Lung (tissue), 12 donors: ENCODE results near the gene TMEM231. TPM values are rescaled to one million over a fixed set of nuclear protein-coding genes. Genes with fewer than 3 reads are reported as not detected.
"Not testable (repeated sequence)": the region's sequence is repeated elsewhere in the genome, so short reads cannot be mapped to it uniquely, and the experiment has no call there.

Experiments used
- ATAC-seq: fragments of 200-7000 bp; cut with Tn5 transposase; one replicate; pipeline ENCODE4 v1.9.1; 2020; ENCODE audit warnings: moderate number of reproducible peaks; ENCODE audit not compliant: insufficient read depth, low FRiP score
- DNase-seq, 3 donors: peaks; one replicate each; pipeline ENCODE4 v3.0.0-alpha.2; 2013 to 2017
- H3K27ac ChIP-seq, 2 donors: one replicate each; pipeline ENCODE4 v1.5.1; 2013; ENCODE audit warnings: mild to moderate bottlenecking in 2 of 2, moderate library complexity in 2 of 2, control low read depth in 1 of 2, inconsistent platforms in 1 of 2, low read depth in 1 of 2, low read length in 1 of 2
- H3K27me3 ChIP-seq, 3 donors: one replicate each; pipeline ENCODE4 v1.5.1; 2013; ENCODE audit warnings: low read length in 2 of 3; ENCODE audit not compliant: control insufficient read depth in 3 of 3, insufficient read depth in 3 of 3
- H3K36me3 ChIP-seq, 4 donors: one replicate each; pipeline ENCODE4 v1.5.1; 2013; ENCODE audit warnings: low read length in 4 of 4, mild to moderate bottlenecking in 1 of 4, moderate library complexity in 1 of 4; ENCODE audit not compliant: control insufficient read depth in 4 of 4, insufficient read depth in 4 of 4
- H3K4me1 ChIP-seq, 5 donors: one replicate each; pipeline ENCODE4 v1.5.1; 2013; ENCODE audit warnings: low read length in 5 of 5, mild to moderate bottlenecking in 2 of 5, moderate library complexity in 1 of 5; ENCODE audit not compliant: control insufficient read depth in 5 of 5, insufficient read depth in 5 of 5
- H3K4me3 ChIP-seq: one replicate; pipeline ENCODE4 v1.5.1; 2013; ENCODE audit warnings: mild to moderate bottlenecking, control low read depth, moderate library complexity
- H3K9ac ChIP-seq, 2 donors: one replicate each; pipeline ENCODE4 v1.5.1; 2013; ENCODE audit warnings: low read length in 2 of 2, control low read depth in 1 of 2; ENCODE audit not compliant: insufficient read depth in 1 of 2
- H3K9me3 ChIP-seq, 4 donors: one replicate each; pipeline ENCODE4 v1.5.1; 2013; ENCODE audit warnings: low read length in 3 of 4, mild to moderate bottlenecking in 1 of 4, moderate library complexity in 1 of 4; ENCODE audit not compliant: control insufficient read depth in 4 of 4, insufficient read depth in 3 of 4
- WGBS, 2 donors: extraction: QIAGEN DNeasy Blood & Tissue Kit; methylation state at CpG; one replicate each; pipeline ENCODE4 v1.1.7; 2013; 5-methylcytosine and 5-hydroxymethylcytosine counted together
- polyA plus RNA-seq, 2 donors: library from polyadenylated mRNA; stranded (reverse); fragments of 200-250 nt; gene quantifications; one replicate each; pipeline ENCODE4 v1.2.1, GENCODE V29; 2013
- total RNA-seq, 2 donors: library from RNA; depleted of rRNA in 1 of 2; stranded (reverse); fragments of >200 nt in 1 of 2; gene quantifications; one replicate each; pipeline ENCODE4 v1.2.1, GENCODE V29; 2014 to 2021
- TF ChIP-seq, protein P1 (sequence below): IDR thresholded peaks from 2 replicates; pipeline ENCODE4 v1.5.1; 2012; ENCODE audit warnings: mild to moderate bottlenecking; ENCODE audit errors: control extremely low read depth, extremely low read depth
- donor health status: control.
- donor health status: control.
- donor health status: Bipolar disorder and iron deficiency.
- donor health status: healthy.
- donor health status: DM: yes; HTN: yes; CAD: no.

The TMEM231 gene
- total and polyA plus RNA-seq, 4 donors = 9.3 to 88.5 (median 35.2) TPM

DNA sequence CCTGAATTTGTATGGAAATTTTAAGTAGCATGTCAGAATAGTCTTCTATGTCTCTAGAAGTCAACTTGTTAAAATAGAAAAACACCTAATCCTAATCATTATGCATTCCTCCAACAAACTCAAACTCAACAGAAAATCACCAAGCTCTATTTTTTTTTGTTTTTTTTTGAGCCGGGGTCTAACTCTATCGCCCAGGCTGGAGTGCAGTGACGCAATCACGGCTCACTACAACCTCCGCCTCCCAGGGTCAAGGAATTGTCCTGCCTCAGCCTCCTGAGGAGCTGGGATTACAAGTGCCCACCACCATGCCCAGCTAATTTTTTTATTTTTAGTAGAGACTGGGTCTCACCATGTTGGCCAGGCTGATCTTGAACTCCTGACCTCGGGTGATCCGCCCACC, 9.8 kb downstream of the TMEM231 start:
- Histone ChIP-seq H3K4me3 (no peak overlapping the region), H3K9me3 (no peaks in the 10 kb centered on the region), H3K9ac (no peak overlapping the region), H3K27me3 (no peaks in the 10 kb centered on the region), H3K27ac (no peak overlapping the region), H3K4me1 (no peaks in the 10 kb centered on the region), H3K36me3 (peaks cover 0 to 5% (median under 1%) of the 10 kb centered on the region in 4 donors)
- TF ChIP-seq, protein P1, sequence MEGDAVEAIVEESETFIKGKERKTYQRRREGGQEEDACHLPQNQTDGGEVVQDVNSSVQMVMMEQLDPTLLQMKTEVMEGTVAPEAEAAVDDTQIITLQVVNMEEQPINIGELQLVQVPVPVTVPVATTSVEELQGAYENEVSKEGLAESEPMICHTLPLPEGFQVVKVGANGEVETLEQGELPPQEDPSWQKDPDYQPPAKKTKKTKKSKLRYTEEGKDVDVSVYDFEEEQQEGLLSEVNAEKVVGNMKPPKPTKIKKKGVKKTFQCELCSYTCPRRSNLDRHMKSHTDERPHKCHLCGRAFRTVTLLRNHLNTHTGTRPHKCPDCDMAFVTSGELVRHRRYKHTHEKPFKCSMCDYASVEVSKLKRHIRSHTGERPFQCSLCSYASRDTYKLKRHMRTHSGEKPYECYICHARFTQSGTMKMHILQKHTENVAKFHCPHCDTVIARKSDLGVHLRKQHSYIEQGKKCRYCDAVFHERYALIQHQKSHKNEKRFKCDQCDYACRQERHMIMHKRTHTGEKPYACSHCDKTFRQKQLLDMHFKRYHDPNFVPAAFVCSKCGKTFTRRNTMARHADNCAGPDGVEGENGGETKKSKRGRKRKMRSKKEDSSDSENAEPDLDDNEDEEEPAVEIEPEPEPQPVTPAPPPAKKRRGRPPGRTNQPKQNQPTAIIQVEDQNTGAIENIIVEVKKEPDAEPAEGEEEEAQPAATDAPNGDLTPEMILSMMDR = no peak
- no peak for ATAC-seq
- DNase-seq = no peak
- 91 to 97% methylated on average over 7 of the region's 7 CpGs for WGBS, 2 donors

DNA sequence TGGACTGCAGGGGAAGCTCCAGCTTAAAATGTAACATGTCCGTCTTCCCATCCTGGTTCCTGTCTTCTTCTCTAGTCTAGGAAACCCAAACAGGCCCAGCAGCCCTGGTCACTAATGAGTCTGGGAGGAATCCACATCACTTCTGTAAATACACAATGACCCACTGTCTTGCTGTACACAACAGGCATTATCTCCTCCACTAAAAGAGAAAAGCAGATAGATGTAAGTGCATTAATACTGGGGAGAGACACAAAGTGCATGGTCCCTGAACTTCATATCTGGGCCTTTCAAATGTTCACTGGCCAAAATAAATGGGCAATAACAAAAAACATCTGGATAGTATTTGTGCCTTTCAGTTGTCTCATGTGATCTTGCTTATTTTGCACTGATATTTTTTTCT, 10.2 kb downstream of the TMEM231 start:
- not testable (repeated sequence) for H3K9me3 ChIP-seq, H3K27ac ChIP-seq, H3K36me3 ChIP-seq, ATAC-seq, H3K9ac ChIP-seq, H3K27me3 ChIP-seq, DNase-seq, H3K4me3 ChIP-seq, H3K4me1 ChIP-seq
- WGBS, 2 donors = no CpG with 5 or more reads among the region's 1 CpG

DNA sequence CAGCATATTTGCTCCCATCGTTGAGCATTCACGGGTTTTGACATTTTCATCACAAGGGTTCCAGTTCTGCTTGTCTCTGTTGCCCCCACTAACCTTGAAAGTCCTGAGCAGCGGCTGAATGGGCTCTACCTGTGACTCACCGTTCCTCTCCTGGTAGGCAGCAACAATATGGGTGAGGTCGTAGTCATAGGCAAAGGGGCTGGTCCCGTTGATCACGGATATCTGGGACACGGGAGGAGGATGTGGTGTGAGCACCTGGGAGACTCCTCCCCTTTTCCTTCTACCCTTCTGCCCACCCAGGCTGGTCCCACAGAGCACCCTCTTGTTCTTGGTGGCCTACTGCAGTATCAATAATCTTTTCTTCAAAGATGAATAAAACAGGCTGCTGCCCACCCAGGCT, 13.6 kb downstream of the TMEM231 start:
- H3K9me3 ChIP-seq, DNase-seq, H3K4me3 ChIP-seq, H3K27ac ChIP-seq, H3K9ac ChIP-seq, H3K36me3 ChIP-seq, H3K27me3 ChIP-seq, H3K4me1 ChIP-seq, ATAC-seq: not testable (repeated sequence)
- WGBS, 2 donors = 92 to 93% methylated on average over 8 of the region's 8 CpGs

DNA sequence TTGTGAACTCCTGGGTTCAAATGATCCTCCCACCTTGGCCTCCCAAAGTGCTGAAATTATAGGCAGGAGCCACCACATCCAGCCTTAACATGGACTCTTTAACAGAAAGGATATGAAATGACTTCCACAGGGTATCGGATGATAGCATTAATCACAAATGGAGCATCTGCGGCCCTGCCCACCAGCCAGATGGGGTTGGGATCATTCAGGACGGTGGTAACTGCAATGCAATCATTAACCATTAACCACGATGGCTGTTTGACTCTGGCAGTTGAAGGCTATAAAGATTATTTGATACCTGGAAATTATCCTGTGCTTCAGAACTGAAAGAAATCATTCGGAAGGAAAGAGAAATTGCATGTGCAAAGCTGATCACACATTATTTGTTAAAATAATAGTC, 14.8 kb downstream of the TMEM231 start:
- Histone ChIP-seq H3K4me3 (no peak overlapping the region), H3K9ac (no peak overlapping the region), H3K9me3 (no peaks in the 10 kb centered on the region), H3K27me3 (no peaks in the 10 kb centered on the region), H3K36me3 (peaks cover 0 to 5% (median under 1%) of the 10 kb centered on the region in 4 donors), H3K27ac (no peak overlapping the region), H3K4me1 (no peaks in the 10 kb centered on the region)
- ATAC-seq (no peak), DNase-seq (no peak)
- WGBS, 2 donors = 90 to 95% methylated on average over 5 of the region's 5 CpGs
- TF ChIP-seq, protein P1 = no peak

DNA sequence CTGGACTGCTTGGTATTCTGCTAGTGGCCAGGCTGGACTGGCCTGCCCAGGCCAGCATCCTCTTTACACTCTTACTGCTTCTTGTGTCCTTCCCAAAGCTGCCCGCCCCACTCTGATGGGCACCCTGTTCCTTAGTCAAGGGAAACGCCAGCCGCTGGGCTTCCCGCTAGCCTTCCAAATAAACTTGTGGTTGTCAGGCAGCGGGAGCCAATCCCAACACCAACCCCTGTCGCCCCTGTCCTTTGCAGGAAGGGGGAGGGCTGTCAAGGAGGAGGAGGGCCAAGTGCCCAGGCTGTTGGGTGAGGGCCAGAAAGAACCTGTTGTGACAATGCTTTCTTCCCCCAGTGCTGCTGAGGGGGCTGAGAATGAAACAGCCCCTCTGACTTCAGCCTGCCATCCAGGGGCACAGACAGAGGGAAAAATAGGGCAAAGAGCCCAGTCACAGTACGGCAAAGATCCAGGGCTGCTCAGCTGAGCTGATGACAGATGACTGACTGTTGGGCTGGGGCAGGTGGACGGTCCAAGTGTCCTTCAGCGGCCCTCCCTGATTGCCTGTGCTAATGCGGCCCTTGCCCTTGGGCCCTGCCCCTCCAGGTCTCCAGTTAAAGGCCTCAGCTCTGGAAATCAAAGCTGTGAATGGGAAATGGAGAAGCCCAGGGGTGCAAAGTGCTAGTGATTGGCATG, 17.0 kb downstream of the TMEM231 start:
- H3K9ac ChIP-seq, H3K9me3 ChIP-seq, DNase-seq, H3K27me3 ChIP-seq, H3K4me1 ChIP-seq, H3K36me3 ChIP-seq, ATAC-seq, H3K4me3 ChIP-seq: not testable (repeated sequence)
- peak overlapping the region in 1 of 2 donors; percentile 51 for H3K27ac ChIP-seq
- WGBS, 2 donors = 84 to 87% methylated on average over 7 to 8 of the region's 10 CpGs
